Measurements from ENCODE around the gene BMF.

DNA sequence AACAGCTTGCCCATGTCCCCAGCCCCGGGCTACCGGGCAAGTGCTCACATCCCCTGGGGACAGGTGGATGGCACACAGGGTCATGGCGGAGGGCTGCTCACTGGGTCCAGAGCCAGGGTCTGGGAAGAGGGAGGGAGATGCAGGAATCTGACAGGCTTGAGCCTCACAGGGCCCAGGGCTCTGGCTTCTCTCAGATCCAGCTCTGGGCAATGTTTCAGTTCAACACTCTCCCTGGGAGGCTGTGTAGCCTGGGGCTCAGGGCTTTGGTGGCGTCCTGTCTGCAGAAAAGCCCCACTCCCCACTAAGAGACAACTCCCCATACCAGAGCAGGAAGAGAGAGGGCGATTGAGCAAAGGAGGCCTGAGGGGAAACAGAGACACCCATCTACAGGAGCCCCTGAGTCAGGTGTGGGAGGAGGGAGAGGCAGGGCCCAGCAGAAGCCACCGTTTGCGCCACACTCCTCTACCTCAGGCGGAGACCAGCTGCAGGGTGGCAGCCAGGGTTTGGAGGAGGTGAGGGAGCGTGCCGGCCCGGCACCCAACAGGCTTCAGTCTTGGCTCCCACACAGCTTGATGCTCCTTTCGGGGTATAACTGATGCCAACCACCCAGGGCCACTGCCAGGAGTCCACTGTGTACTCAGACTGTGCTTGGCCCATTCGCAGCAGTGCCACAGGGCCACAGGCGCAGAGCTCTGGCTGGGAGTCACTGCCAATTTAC lies 52.9 kb downstream of the BMF start:
- TF ChIP-seq EZH2phosphoT487 (IDR thresholded peaks at IDR 0.05; ENCODE audit: insufficient read depth, low read depth) (no peak), EZH2 (IDR thresholded peaks at IDR 0.05; ENCODE audit: insufficient read depth, poor library complexity, severe bottlenecking) (no peak)
